CD4-positive, alpha-beta T cell treated with Interferon alpha-2 for 1 hour (primary cell): ENCODE measurements around the gene RASAL2.
"Not testable (repeated sequence)": the region's sequence is repeated elsewhere in the genome, so short reads cannot be mapped to it uniquely, and the experiment has no call there.

Experiments used
- DNase-seq, 2 donors: peaks; one replicate each; pipeline ENCODE4 v3.0.0-alpha.2; 2020 to 2022

RASAL2 gene

GRCh38 chr1:178498896-178499675 lies 405.2 kb downstream of the RASAL2 start:
- no peak for DNase-seq

DNA sequence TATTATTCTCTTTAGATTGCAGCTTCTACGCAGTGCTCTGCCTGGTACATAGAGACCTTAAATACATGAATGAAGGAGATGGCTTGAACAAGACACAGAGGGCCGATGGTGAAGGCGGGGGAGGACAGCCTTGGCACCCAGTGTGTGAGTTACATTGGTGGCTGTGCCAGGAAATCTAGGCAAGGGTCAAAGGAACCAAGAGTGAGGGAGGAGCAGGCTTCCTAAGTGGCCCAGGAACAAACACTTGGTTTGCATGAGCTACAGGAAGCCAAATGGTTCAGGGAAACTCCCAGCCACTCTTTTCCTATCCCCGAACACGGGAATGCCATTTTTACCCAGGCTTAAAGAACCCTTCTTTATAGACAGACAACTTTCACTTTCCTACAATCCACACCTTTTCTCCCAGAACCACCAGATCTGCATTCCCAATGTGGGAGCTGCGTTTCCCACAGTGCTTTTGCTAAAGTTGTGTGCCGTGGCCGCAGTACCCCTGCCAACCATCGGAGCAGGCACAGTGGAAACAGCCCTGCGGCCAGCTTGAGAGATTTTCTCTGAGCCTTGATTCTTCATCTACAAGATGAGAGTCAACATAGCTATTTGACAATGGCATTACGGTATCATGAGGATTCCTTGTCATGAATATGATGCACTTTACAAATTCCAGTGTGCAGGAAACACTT lies 406.3 kb downstream of the RASAL2 start:
- no peak for DNase-seq

GRCh38 chr1:178500936-178501554 lies 407.1 kb downstream of the RASAL2 start:
- DNase-seq: no peak

- peak; percentile 30 to 43 for DNase-seq
Observed at GRCh38 chr1:178501705-178502329, 407.9 kb downstream of the RASAL2 start.

GRCh38 chr1:178502330-178502714 lies 408.4 kb downstream of the RASAL2 start:
- DNase-seq: no peak

- DNase-seq: no peak
Observed at GRCh38 chr1:178502856-178503255, 409.0 kb downstream of the RASAL2 start.

DNA sequence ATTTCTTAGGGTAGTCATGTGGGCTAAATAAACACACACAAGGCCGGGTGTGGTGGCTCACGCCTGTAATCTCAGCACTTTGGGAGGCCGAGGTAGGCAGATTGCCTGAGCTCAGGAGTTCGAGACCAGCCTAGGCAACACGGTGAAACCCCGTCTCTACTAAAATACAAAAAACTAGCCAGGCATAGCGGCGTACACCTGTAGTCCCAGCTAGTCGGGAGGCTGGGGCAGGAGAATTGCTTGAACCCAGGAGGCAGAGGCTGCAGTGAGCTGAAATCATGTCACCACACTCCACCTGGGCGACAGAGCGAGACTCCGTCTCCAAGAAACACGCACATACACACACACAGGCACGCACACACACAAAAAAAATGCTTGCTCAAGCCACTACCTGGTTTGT lies 409.4 kb downstream of the RASAL2 start:
- not testable (repeated sequence) for DNase-seq

DNA sequence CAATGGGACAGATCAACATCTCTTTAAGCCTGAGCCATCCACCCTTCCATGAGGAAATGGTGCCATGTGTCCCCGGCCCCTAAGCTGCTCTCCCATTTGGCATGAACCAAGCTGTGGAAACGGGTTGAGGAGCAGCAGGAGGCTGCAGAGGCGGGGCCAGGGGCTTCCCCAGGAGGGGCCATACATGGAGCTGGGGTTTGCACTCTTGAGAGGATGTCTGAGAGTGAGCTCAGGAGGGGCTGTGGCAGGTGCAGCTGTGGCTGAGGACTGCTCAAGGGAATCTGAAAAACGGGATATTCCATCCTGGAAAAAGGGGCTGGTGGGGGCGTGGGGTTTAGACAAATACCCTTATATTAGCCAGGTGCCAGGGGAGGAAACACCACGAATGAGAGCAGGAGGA lies 409.9 kb downstream of the RASAL2 start:
- DNase-seq: no peak

- DNase-seq: no peak
Observed at GRCh38 chr1:178504286-178504685, 410.4 kb downstream of the RASAL2 start.

GRCh38 chr1:178506177-178506576 lies 412.3 kb downstream of the RASAL2 start:
- no peak for DNase-seq

DNA sequence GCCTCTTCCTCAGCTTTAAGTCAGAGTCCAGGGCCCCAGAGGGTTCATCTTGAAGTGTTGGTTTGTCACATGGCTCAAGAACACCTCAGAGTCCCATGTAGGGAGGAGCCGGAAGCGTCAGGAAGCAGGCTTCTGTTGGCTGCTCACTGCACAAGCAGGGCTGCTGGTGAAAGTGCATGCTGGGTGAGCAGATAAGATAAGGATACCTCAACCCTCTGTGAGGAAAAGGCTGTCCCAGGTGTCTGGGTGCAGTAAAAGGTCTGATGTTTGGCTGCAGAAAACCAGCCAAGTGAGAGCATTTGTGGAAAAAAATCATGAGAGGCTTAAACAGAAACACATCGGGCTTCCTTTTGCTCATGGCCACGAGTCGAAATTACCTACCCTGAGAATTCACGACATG lies 412.8 kb downstream of the RASAL2 start:
- DNase-seq: no peak

DNA sequence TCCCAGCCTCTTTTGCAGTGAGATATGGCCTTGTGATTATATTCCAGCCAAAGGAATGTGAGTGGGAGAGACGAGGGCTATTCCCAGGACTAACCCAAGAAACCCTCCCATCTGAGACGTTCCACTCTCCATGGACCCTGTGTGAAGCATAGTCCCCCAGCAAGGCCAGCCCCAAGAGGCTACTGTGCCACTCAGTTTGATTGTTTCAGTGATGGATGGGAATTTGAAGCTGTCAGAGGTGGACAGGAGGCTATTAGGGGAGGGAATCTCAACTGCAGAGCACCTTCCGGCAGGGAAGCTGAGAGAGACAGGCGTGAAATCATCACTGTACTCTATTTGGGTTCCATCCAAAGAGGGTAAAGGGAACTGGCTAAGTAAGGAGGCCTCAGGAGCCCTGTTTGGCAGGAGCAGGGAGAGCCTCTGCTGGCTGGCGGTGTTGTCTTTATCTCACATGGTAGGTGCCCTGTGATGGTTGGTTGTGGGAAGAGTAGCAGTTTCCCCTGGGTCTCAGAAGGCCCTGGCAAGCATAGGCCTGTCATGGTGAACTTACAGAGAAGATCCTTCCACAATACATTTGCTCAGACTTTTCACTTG lies 415.6 kb downstream of the RASAL2 start:
- DNase-seq: no peak

DNA sequence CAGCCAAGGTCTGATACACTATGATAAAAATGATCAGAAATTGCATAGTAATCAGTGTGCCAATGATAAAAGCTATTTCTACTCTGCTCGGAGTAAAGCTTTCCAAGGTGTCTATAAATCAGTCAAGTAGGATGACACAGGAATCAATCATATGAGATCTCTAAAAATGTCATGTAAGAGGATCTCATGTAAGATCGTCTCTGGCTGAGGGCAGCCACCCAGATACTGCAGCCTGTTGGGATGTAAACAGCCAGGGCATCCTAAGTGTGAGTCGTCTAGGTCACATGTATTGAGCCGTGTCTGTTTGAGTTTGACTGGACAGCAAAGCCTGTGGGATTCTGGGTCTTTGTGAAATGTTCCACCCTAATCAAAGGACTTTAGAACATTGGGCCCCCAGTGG lies 416.3 kb downstream of the RASAL2 start:
- no peak for DNase-seq

GRCh38 chr1:178512566-178513277 lies 418.8 kb downstream of the RASAL2 start, which contains the start of gene TEX35:
Gene TEX35 (plus strand): TSS chr1:178513109. CDS start chr1:178513189, 80 bp downstream.
- no peak for DNase-seq

GRCh38 chr1:178513278-178513983 lies 419.5 kb downstream of the RASAL2 start:
- DNase-seq: no peak

DNA sequence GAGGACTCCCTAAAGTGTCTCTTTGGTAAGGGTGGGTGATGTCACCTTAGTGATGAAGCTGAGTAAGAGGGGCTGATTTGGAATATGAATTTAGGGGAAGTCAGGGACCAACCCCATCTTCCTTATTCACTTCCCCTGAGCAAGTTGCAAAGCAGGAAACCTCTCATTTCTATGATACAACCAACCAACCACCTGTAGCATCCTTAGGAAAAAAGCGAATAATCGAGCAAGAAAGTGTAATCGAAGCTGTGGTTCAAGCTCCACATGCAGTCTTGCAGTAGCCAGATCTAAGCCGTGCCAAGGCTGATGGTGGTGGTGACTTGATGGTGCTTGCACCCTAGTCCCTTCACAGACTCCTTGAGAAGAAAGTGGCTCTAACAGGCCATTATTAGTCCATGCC lies 422.2 kb downstream of the RASAL2 start:
- no peak for DNase-seq

DNA sequence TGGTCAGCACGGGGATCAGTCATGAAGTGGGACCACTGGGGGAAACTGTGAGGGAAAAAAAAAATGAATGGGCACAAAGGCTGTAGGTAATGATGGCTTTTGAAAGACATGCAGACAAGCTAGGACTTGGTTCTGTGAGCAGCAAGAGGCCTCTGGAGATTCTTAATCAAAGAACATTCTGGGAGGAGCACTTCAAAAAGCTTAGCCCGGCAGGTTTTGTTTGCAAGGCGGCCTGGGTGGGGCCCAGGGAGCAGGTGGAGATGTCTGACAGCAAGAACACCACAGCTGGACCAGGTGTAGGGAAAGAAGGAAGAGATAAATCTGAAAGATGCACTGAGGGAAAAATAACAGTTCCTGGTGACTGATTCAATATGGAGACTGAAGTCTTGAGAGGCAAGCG lies 425.0 kb downstream of the RASAL2 start:
- no peak for DNase-seq

GRCh38 chr1:178520803-178521202 lies 426.9 kb downstream of the RASAL2 start:
- no peak for DNase-seq

DNA sequence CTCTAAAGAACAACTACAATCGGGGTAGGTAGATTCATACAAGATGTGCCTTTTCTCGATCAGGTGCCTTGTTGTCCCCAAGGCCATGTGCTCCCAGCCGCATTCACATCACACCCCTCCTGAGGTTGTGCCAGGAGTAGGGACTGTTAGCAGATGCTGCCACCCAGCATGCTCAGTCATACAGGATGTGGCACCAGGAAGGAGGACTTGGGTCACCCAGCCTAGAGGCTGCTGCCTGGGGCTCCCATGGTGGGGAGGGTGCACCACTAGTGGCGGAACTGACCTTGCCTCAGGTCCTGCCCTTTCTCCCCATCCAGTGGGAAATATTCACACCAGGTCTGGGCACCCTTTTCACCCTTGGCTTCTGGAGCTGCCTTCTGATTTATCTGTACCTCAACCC lies 427.3 kb downstream of the RASAL2 start:
- no peak for DNase-seq

- DNase-seq: no peak
Observed at GRCh38 chr1:178527117-178527516, 433.2 kb downstream of the RASAL2 start.

GRCh38 chr1:178528228-178528952 lies 434.5 kb downstream of the RASAL2 start:
- DNase-seq: no peak
